ENCODE results near the gene C1orf94.

- no peak for TF ChIP-seq YY1 (IDR thresholded peaks at IDR 0.05; ENCODE audit: insufficient read depth, insufficient read length)
- no peak for TF ChIP-seq SUZ12 (IDR thresholded peaks at IDR 0.05; ENCODE audit: extremely low read depth, insufficient read depth, insufficient read length)
- TF ChIP-seq ZNF274 (IDR thresholded peaks at IDR 0.05; ENCODE audit: low read depth, low read length): no peak
Observed at GRCh38 chr1:34166191-34166624, 10.5 kb upstream of the C1orf94 start.

Measured in NT2/D1 (cell line).